Upper lobe of left lung (tissue), 4 donors: Measurements from ENCODE around the gene SMYD3.

ENCODE experiments used
- EP300 ChIP-seq, 4 donors: sonication (generic); formaldehyde crosslinking; IDR thresholded peaks; one replicate each; pipeline ENCODE4 v1.5.1; 2017; ENCODE audit warnings: antibody characterized with exemption in 4 of 4, control low read depth in 2 of 4
- POLR2A ChIP-seq, 4 donors: fragments of 450-650 bp; IDR thresholded peaks; one replicate each; pipeline ENCODE4 v1.5.1; 2016 to 2017; ENCODE audit warnings: antibody characterized with exemption in 4 of 4, mild to moderate bottlenecking in 2 of 4
- POLR2AphosphoS5 ChIP-seq, 2 donors: sonication (generic); formaldehyde crosslinking; IDR thresholded peaks; one replicate each; pipeline ENCODE4 v1.5.1; 2017; ENCODE audit warnings: antibody characterized with exemption in 2 of 2
- TF ChIP-seq, protein P1 (sequence below), 6 experiments: fragments of 450-650 bp in 4 of 6; fragments of 200-600 bp in 2 of 6; sonication (generic) in 2 of 6; IDR thresholded peaks; one replicate each; pipeline ENCODE4 v1.5.1; 2016 to 2019; ENCODE audit warnings: antibody characterized with exemption in 6 of 6

DNA sequence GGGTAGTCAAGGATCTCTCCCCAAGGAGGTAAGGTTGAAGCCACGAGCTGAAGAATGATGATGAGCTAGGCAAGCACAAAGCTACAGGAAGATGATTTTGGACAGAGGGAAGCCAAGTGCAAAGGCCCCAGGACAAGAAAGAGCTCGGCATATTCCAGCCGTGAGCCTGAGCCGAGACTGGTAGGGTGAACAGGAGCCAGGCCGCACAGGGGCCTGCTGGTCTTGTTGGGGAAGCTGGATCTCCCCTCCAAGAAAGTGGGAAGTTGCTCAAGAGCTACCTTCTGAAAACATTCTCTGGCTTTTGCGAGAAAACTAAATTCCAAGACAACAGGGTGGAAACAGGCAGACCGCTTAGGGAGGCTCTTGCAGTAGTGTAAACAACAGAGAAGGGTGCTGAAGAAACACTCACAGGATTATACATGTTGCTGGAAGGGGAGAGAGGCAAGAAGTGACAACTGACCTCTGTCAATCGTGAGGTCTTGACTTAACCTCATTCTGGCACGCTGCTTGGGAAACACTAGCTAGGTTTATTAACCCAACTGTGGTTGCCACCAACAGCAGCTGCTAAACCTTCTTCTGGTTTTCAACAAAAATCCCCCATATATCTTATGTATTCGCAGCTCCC is 625.2 kb downstream of the SMYD3 start:
- no peak for TF ChIP-seq POLR2AphosphoS5 (IDR thresholded peaks at IDR 0.05)
- TF ChIP-seq, protein P1, sequence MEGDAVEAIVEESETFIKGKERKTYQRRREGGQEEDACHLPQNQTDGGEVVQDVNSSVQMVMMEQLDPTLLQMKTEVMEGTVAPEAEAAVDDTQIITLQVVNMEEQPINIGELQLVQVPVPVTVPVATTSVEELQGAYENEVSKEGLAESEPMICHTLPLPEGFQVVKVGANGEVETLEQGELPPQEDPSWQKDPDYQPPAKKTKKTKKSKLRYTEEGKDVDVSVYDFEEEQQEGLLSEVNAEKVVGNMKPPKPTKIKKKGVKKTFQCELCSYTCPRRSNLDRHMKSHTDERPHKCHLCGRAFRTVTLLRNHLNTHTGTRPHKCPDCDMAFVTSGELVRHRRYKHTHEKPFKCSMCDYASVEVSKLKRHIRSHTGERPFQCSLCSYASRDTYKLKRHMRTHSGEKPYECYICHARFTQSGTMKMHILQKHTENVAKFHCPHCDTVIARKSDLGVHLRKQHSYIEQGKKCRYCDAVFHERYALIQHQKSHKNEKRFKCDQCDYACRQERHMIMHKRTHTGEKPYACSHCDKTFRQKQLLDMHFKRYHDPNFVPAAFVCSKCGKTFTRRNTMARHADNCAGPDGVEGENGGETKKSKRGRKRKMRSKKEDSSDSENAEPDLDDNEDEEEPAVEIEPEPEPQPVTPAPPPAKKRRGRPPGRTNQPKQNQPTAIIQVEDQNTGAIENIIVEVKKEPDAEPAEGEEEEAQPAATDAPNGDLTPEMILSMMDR (IDR thresholded peaks at IDR 0.05) = no peak
- no peak for TF ChIP-seq POLR2A (IDR thresholded peaks at IDR 0.05)
- TF ChIP-seq EP300 (IDR thresholded peaks at IDR 0.05) = no peak
